Progenitor cell of endocrine pancreas (in vitro differentiated cells): Measurements from ENCODE around the gene IRAG1. TPM values are rescaled to one million over a fixed set of nuclear protein-coding genes. Genes with fewer than 3 reads are reported as not detected.
A peak's percentile ranks its signal among the peaks of the same experiment; 100 is the strongest.

Experiments used
- DNase-seq: peaks from one replicate; pipeline ENCODE4 v3.0.0; 2021; ENCODE audit warnings: low spot score; ENCODE audit not compliant: unreplicated experiment
- H3K27ac Mint-ChIP-seq: 2 replicates; pipeline ENCODE4 v1.8.0; 2021; ENCODE audit warnings: mild to moderate bottlenecking, moderate library complexity, mixed read lengths
- H3K27me3 Mint-ChIP-seq: 2 replicates; pipeline ENCODE4 v1.8.0; 2021; ENCODE audit warnings: mixed read lengths
- H3K36me3 Mint-ChIP-seq: 2 replicates; pipeline ENCODE4 v1.8.0; 2022; ENCODE audit warnings: mixed read lengths; ENCODE audit not compliant: insufficient read depth
- H3K4me1 Mint-ChIP-seq: 2 replicates; pipeline ENCODE4 v1.8.0; 2021; ENCODE audit warnings: low read depth, mixed read lengths
- H3K4me3 Mint-ChIP-seq: 2 replicates; pipeline ENCODE4 v1.8.0; 2021; ENCODE audit warnings: low read depth, mild to moderate bottlenecking, moderate library complexity, mixed read lengths
- H3K9me3 Mint-ChIP-seq: 2 replicates; pipeline ENCODE4 v1.8.0; 2021; ENCODE audit warnings: low read depth, mixed read lengths
- CTCF ChIP-seq: fragments of 200-600 bp; sonication (generic); IDR thresholded peaks from one replicate; pipeline ENCODE4 v1.5.0; 2021; ENCODE audit warnings: antibody characterized with exemption, mild to moderate bottlenecking; ENCODE audit not compliant: unreplicated experiment
- total RNA-seq: library from RNA; stranded (reverse); gene quantifications from 2 replicates; pipeline ENCODE4 v1.2.1, GENCODE V29; 2021

IRAG1 gene
- total RNA-seq, 1 donor from 2014 or later = 6.3 TPM

- H3K36me3 Mint-ChIP-seq = no peaks in the 10 kb centered on the region
- H3K27ac Mint-ChIP-seq = no peak overlapping the region
- no peaks in the 10 kb centered on the region for H3K4me1 Mint-ChIP-seq
- no peak overlapping the region for H3K4me3 Mint-ChIP-seq
- H3K27me3 Mint-ChIP-seq = no peaks in the 10 kb centered on the region
- H3K9me3 Mint-ChIP-seq = no peaks in the 10 kb centered on the region
- TF ChIP-seq CTCF = no peak
- no peak for DNase-seq
Observed at GRCh38 chr11:10654811-10655150, 38.8 kb downstream of the IRAG1 start.

GRCh38 chr11:10653946-10654810 is 39.4 kb downstream of the IRAG1 start:
- Mint-ChIP-seq H3K27ac (no peak overlapping the region), H3K4me3 (no peak overlapping the region), H3K27me3 (no peaks in the 10 kb centered on the region), H3K36me3 (no peaks in the 10 kb centered on the region), H3K4me1 (no peaks in the 10 kb centered on the region), H3K9me3 (no peaks in the 10 kb centered on the region)
- no peak for DNase-seq
- TF ChIP-seq CTCF = peak; percentile 70

GRCh38 chr11:10653261-10653660 is 40.3 kb downstream of the IRAG1 start:
- Mint-ChIP-seq H3K4me1 (no peaks in the 10 kb centered on the region), H3K27ac (no peak overlapping the region), H3K4me3 (no peak overlapping the region), H3K36me3 (no peaks in the 10 kb centered on the region), H3K27me3 (no peaks in the 10 kb centered on the region), H3K9me3 (no peaks in the 10 kb centered on the region)
- no peak for DNase-seq
- TF ChIP-seq CTCF = no peak

DNA sequence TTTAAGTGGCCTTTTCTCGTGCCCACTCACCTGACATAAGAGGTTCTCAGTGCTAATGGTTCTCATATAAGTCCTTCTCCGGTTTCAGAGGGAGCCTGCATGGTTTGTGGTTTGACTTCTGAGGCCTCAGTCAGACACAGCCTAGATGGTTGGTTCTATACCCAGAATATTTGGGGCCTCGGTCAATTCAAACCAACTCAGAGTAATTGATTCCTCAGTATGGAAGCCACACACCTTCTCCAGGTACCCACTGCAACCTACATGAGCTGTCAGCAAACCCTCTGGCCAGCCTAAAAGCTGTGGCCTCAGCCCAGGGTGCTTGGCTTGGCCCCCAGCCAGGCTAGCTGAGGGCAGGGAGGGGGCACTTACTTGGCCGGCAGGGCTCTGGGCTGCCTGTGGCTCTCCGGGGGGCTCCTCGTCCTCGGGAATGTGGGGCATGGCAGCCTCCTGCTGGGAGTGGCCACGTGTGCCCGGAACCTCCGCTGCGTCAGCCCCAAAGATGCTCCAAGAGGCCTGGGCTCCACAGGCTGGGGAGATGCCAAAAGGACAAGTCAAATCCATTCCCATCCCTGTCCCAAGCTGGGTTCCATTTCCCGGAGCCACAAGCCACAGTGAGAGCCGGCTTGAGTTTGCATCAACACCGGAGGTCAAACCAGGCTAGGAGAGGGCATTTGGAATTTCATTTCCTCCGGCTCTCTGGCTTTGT is 41.7 kb downstream of the IRAG1 start:
- no peak overlapping the region for H3K4me3 Mint-ChIP-seq
- no peaks in the 10 kb centered on the region for H3K36me3 Mint-ChIP-seq
- H3K9me3 Mint-ChIP-seq = no peaks in the 10 kb centered on the region
- TF ChIP-seq CTCF = no peak
- no peak for DNase-seq
- H3K27me3 Mint-ChIP-seq = no peaks in the 10 kb centered on the region
- H3K4me1 Mint-ChIP-seq = no peaks in the 10 kb centered on the region
- H3K27ac Mint-ChIP-seq = no peak overlapping the region

DNA sequence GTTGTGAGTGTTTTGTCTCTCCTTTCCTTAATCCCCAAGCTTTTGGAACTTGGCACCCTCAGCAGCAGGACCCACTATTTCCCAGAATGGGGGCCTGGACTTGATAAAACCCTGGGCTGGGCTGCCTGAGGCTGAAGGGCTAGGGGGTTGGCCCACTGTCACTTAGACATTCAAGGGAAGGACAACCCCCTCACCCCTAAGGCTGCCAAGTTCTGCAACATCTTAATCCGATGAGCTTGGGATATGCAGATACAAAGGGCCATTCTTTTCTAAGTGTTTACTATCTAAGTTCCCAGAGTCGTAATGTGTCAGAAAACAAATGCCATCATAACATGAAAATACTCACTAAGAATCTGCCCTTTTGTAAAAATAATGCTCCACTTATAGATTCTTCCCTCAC is 42.9 kb downstream of the IRAG1 start:
- Mint-ChIP-seq H3K4me1 (no peaks in the 10 kb centered on the region), H3K27ac (no peak overlapping the region), H3K4me3 (no peak overlapping the region), H3K27me3 (no peaks in the 10 kb centered on the region), H3K9me3 (no peaks in the 10 kb centered on the region), H3K36me3 (no peaks in the 10 kb centered on the region)
- TF ChIP-seq CTCF = no peak
- no peak for DNase-seq
